CMK (cell line): ENCODE data around the gene GRHL1.
"Not testable (repeated sequence)": the region's sequence is repeated elsewhere in the genome, so short reads cannot be mapped to it uniquely, and the experiment has no call there.

ENCODE experiments used
- DNase-seq: peaks from one replicate; pipeline ENCODE4 v3.0.0-alpha.2; 2010; ENCODE audit warnings: low read depth

The GRHL1 gene

GRCh38 chr2:10009811-10010781 is 58.6 kb downstream of the GRHL1 start:
- no peak for DNase-seq

GRCh38 chr2:10010861-10011605 is 59.5 kb downstream of the GRHL1 start:
- DNase-seq, result not testable (repeated sequence)

GRCh38 chr2:10011606-10012325 is 60.3 kb downstream of the GRHL1 start:
- not testable (repeated sequence) for DNase-seq

- DNase-seq, result not testable (repeated sequence)
Measured at GRCh38 chr2:10012366-10012962, 61.0 kb downstream of the GRHL1 start.

GRCh38 chr2:10012963-10013461 is 61.5 kb downstream of the GRHL1 start:
- DNase-seq, result no peak

GRCh38 chr2:10013651-10014417 is 62.3 kb downstream of the GRHL1 start:
- not testable (repeated sequence) for DNase-seq

- DNase-seq, result no peak
Measured at GRCh38 chr2:10014418-10015190, 63.1 kb downstream of the GRHL1 start.

GRCh38 chr2:10015376-10015989 is 64.0 kb downstream of the GRHL1 start:
- DNase-seq, result not testable (repeated sequence)

- no peak for DNase-seq
Measured at GRCh38 chr2:10016001-10016801, 64.7 kb downstream of the GRHL1 start.

- DNase-seq, result no peak
Measured at GRCh38 chr2:10016802-10017258, 65.3 kb downstream of the GRHL1 start.

- no peak for DNase-seq
Measured at GRCh38 chr2:10017313-10017941, 65.9 kb downstream of the GRHL1 start.

GRCh38 chr2:10019174-10019573 is 67.7 kb downstream of the GRHL1 start:
- DNase-seq, result no peak

GRCh38 chr2:10019602-10020400 is 68.3 kb downstream of the GRHL1 start:
- peak; percentile 45 for DNase-seq

- no peak for DNase-seq
Measured at GRCh38 chr2:10022041-10022421, 70.5 kb downstream of the GRHL1 start.

GRCh38 chr2:10022445-10022844 is 71.0 kb downstream of the GRHL1 start:
- no peak for DNase-seq

GRCh38 chr2:10022966-10023662 is 71.6 kb downstream of the GRHL1 start:
- DNase-seq, result no peak
